ENCODE data around the gene NTM.

DNA sequence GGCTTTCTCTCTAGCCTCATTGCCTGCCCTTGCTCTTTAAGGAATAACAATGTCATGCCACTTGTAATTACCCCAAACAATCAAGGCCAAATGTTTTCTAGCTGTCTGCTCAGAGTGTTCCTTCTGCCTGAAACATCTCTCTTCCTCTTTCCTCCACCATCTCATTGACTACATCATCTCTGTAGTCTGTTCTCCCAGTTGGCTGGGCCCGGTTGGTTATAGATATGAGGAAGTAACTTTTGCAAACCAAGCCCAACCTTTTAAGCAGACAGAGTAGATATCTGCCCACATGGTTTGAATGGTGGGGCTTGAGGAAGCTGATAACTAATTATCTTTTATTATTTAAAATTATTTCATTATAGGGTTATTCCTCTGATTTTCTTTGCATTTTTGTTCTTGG, 104.5 kb downstream of the NTM start:
- TF ChIP-seq, protein P1, sequence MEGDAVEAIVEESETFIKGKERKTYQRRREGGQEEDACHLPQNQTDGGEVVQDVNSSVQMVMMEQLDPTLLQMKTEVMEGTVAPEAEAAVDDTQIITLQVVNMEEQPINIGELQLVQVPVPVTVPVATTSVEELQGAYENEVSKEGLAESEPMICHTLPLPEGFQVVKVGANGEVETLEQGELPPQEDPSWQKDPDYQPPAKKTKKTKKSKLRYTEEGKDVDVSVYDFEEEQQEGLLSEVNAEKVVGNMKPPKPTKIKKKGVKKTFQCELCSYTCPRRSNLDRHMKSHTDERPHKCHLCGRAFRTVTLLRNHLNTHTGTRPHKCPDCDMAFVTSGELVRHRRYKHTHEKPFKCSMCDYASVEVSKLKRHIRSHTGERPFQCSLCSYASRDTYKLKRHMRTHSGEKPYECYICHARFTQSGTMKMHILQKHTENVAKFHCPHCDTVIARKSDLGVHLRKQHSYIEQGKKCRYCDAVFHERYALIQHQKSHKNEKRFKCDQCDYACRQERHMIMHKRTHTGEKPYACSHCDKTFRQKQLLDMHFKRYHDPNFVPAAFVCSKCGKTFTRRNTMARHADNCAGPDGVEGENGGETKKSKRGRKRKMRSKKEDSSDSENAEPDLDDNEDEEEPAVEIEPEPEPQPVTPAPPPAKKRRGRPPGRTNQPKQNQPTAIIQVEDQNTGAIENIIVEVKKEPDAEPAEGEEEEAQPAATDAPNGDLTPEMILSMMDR (IDR thresholded peaks at IDR 0.05; ENCODE audit: poor library complexity, severe bottlenecking), result no peak
- TF ChIP-seq SMC3 (conservative IDR thresholded peaks at IDR 0.05; ENCODE audit: poor library complexity), result no peak
- no peak for TF ChIP-seq EP300 (conservative IDR thresholded peaks at IDR 0.05; ENCODE audit: poor library complexity, severe bottlenecking)

Measured in neural cell (in vitro differentiated cells).